Raji (cell line): ENCODE results near the gene DGKZ.

ENCODE experiments used
- POLR2A ChIP-seq: IDR thresholded peaks from 2 replicates; pipeline ENCODE4 v1.6.1; 2011; ENCODE audit warnings: low read depth, low read length, control low read depth; ENCODE audit not compliant: insufficient read depth

DGKZ gene

GRCh38 chr11:46366260-46366659 is 19.0 kb downstream of the DGKZ start:
- no peak for TF ChIP-seq POLR2A

DNA sequence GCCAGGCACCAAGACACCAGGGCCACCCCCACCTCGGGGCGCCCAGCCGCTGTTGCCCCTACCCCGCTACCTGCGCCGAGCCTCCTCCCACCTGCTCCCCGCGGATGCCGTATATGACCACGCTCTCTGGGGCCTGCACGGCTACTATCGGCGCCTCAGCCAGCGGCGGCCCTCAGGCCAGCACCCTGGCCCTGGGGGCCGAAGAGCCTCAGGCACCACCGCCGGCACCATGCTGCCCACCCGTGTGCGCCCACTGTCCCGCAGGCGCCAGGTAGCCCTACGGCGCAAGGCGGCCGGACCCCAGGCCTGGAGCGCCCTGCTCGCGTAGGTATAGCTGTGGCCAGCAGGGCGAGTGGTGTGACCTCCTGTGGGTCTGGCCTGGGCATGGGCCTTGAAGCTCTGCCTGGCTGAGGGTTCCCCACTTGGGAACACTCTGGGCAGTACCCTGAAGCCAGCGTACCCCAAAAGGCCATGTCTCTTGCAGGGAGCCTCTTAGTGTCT is 19.4 kb downstream of the DGKZ start:
- TF ChIP-seq POLR2A = no peak

GRCh38 chr11:46367244-46367915 is 20.1 kb downstream of the DGKZ start:
- TF ChIP-seq POLR2A = no peak

DNA sequence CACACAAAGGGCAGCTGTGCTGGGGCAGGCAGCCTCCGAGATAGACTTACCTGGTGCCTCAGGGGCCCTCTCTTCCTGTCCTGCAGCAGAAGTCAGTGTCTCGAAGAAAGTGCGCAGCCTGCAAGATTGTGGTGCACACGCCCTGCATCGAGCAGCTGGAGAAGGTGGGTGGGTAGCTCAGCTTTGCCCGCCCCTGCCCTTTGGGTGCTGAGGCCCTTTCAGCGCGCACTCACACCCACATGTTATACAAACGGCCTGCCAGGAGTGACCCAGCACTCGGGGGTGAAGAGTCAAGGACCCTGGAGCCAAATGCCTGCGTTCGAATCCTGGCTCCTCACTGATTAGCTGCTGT is 20.6 kb downstream of the DGKZ start:
- no peak for TF ChIP-seq POLR2A

DNA sequence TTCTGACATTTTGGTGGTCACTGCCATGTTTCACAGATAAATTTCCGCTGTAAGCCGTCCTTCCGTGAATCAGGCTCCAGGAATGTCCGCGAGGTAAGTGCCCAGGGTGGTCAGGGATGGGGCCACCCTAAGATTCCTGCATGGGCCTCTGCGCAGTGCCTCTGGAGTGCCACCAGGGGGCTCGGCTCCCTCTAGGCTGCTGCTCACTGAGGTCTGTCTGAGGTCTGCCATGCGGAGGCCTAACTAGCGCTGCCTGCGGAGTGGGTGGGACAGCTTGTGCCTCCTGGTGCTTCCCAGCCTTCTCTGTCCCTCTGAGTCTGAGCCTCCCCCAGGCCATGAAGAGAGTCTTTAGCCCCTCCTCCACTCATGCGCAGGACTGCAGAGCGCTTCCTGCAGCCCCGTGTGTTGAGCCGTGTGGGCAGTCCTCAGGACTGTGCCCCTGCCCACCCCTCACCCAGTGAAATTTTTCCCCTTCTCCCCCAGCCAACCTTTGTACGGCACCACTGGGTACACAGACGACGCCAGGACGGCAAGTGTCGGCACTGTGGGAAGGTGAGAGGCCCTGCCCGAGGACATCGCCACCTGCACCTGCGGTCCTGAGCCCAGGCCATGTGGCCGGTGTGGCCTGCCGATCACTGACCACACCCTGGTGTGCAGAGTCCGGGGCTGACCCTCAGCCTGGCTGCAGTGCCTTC is 22.3 kb downstream of the DGKZ start:
- no peak for TF ChIP-seq POLR2A

GRCh38 chr11:46370253-46370652 is 23.0 kb downstream of the DGKZ start:
- no peak for TF ChIP-seq POLR2A

DNA sequence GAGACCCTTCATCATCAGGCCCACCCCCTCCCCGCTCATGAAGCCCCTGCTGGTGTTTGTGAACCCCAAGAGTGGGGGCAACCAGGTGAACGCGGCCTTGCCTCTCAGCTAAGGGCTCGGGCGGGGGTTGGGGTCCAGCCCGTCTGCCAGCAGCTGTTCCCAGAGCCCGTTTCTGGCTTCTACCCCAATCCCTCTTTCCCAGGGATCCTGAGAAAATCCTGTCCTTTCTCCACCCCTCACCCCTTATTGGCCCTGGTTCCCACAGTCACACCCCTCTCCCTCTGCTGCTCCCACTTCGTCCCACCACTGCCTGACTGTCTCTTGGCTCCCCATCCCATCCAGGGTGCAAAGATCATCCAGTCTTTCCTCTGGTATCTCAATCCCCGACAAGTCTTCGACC is 24.8 kb downstream of the DGKZ start:
- TF ChIP-seq POLR2A = no peak

DNA sequence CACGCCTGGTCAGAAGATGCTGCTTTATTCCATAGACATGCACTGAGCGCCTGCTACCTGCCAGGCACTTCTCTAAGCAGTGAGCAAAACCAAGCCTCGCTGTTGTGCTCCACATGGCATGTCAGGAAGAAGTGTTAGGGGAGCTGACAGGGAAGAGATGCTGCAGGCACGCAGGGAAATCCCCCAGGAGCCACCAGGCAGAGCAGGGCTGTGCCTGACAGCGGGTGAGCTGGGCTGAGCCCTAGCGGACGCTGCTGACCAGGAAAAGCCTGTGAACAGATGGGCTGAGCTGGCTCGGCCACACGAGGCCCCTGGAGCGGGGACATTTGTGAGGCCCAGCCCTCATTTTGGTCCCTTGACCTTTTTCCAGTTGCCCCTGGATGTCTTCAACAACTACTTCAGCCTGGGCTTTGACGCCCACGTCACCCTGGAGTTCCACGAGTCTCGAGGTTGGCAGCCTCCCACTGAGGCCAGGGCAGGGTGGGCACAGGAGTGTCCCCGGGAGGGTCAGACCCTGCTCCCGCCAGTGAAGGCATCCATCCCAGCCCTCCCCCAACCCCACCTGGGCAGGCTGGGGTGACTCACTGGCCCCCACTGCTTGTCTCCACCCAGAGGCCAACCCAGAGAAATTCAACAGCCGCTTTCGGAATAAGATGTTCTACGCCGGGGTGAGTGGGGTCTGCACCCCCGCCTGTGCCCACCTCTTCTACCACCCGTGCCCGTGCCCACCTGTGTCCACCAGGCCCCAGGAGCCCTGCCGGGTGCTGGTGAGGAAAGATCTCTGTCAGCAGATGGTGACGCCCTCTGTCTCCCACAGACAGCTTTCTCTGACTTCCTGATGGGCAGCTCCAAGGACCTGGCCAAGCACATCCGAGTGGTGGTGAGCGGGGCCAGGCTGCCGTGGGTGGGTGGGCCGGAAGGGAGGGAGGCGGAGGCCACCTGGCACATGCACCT is 26.8 kb downstream of the DGKZ start:
- TF ChIP-seq POLR2A = no peak

DNA sequence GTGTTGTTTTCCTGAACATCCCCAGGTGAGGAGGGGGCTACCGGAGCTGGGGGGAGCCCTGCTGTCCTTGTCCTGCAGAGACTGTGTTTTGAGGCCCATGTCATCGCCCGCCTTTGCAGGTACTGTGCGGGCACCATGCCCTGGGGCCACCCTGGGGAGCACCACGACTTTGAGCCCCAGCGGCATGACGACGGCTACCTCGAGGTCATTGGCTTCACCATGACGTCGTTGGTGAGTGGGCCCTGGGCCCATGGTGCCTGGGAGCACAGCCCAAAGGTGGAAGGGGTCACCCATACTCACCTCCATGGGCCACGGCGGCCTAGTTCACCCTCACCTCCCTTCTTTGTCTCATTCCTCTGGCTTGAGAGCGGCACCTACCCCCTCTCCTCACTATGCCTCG is 27.6 kb downstream of the DGKZ start:
- TF ChIP-seq POLR2A = no peak

- TF ChIP-seq POLR2A = no peak
Observed at GRCh38 chr11:46375392-46376101, 28.3 kb downstream of the DGKZ start.

- no peak for TF ChIP-seq POLR2A
Observed at GRCh38 chr11:46376258-46377050, 29.2 kb downstream of the DGKZ start.

DNA sequence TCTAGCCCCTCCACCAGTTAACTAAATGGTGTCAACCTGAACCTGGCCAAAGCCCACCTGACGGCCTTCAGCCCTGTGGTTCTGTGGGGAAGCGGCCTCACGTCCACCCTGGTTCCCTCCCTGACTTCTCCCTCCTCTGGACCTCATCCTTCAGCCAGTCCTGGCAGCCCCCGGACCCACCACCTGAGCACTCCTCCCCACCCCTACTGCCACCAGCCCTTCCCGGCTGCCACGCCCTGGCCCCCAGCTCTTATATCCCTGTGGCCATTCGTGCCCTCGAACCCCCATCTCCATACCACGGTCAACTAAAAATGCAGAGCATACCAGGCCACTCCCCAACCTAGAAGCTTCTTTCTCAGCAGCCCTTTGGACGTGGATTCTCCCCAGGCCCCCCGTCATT is 30.0 kb downstream of the DGKZ start:
- TF ChIP-seq POLR2A = no peak

DNA sequence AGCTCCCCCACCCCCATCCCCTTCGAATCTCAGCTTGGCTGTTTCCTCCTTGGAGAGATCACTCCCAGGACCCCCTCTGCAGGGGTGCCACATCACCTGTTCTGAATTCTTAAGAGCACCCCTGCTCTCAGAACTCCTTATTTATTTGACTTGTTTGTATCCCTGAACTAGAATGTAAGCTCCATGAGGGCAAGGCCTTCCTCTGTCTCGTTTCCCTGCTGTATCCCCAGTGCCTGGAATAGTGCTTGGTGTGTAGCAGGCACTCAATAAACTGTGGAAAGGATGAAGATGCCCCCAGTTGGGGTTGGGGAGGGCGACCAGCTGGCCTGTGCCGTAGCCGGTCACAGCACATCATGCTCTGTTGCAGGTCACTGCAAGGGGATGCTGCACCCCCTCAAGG is 30.6 kb downstream of the DGKZ start:
- no peak for TF ChIP-seq POLR2A

DNA sequence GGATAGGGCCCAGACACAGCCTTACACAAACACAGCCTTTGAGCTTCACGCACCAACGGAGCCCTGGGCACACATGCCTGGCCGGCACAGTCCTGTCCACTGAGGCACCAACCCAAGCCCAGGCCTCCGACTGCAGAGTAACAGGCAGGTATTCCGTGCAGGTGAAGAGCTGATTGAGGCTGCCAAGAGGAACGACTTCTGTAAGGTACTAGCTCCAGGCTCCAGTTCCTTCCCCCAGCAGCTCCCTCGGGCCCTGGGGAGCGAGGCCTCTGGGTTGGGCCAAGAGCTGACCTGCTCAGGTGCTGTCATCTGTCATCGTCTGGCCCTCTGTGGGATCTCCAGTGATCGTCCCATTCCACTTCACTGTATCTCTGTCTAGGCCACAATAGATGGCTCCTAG is 31.0 kb downstream of the DGKZ start:
- no peak for TF ChIP-seq POLR2A
